Muscle layer of duodenum (tissue), 2 donors: ENCODE data around the gene SLC6A13.

Experiments used
- H3K27ac ChIP-seq: one replicate; pipeline ENCODE4 v1.7.0; 2013; ENCODE audit warnings: mild to moderate bottlenecking, low read length
- H3K27me3 ChIP-seq: one replicate; pipeline ENCODE4 v1.7.0; 2013; ENCODE audit warnings: low read depth, mild to moderate bottlenecking, control low read depth, low read length
- H3K36me3 ChIP-seq, 2 donors: one replicate each; pipeline ENCODE4 v1.7.0; 2013; ENCODE audit warnings: low read length in 2 of 2, control low read depth in 1 of 2, mild to moderate bottlenecking in 1 of 2; ENCODE audit not compliant: insufficient read depth in 2 of 2, control insufficient read depth in 1 of 2
- H3K4me1 ChIP-seq, 2 donors: one replicate each; pipeline ENCODE4 v1.7.0; 2013; ENCODE audit warnings: low read length in 2 of 2, mild to moderate bottlenecking in 2 of 2, control low read depth in 1 of 2, moderate library complexity in 1 of 2; ENCODE audit not compliant: insufficient read depth in 2 of 2, control insufficient read depth in 1 of 2
- H3K4me3 ChIP-seq, 2 donors: one replicate each; pipeline ENCODE4 v1.7.0; 2013; ENCODE audit warnings: low read length in 2 of 2, low read depth in 1 of 2, mild to moderate bottlenecking in 1 of 2
- H3K9me3 ChIP-seq, 2 donors: one replicate each; pipeline ENCODE4 v1.7.0; 2013; ENCODE audit warnings: low read length in 2 of 2, control low read depth in 1 of 2, mild to moderate bottlenecking in 1 of 2; ENCODE audit not compliant: control insufficient read depth in 1 of 2
- donor health status: healthy.

SLC6A13 gene

DNA sequence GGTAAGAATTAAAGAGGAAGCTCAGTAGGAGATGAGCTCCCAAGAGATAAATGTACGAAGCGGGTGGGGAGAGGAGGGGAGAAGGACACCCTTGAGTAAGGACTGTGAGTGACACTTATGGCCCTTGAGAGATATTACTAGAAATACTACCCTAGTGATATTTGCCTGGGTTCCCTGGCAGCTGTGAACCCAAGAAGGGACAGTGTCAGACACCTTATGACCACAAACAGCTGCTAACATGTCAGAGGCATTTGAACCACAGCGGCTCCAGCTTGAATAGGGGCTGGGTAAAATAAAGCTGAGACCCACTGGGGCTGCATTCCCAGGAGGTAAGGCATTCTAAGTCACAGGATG lies 29.0 kb downstream of the SLC6A13 start:
- no peaks in the 10 kb centered on the region for H3K4me1 ChIP-seq
- H3K27ac ChIP-seq = no peak overlapping the region
- H3K27me3 ChIP-seq = no peaks in the 10 kb centered on the region
- H3K36me3 ChIP-seq = no peaks in the 10 kb centered on the region
- H3K4me3 ChIP-seq = no peak overlapping the region
- H3K9me3 ChIP-seq = peaks cover 0 to 9% of the 10 kb centered on the region in 2 donors

DNA sequence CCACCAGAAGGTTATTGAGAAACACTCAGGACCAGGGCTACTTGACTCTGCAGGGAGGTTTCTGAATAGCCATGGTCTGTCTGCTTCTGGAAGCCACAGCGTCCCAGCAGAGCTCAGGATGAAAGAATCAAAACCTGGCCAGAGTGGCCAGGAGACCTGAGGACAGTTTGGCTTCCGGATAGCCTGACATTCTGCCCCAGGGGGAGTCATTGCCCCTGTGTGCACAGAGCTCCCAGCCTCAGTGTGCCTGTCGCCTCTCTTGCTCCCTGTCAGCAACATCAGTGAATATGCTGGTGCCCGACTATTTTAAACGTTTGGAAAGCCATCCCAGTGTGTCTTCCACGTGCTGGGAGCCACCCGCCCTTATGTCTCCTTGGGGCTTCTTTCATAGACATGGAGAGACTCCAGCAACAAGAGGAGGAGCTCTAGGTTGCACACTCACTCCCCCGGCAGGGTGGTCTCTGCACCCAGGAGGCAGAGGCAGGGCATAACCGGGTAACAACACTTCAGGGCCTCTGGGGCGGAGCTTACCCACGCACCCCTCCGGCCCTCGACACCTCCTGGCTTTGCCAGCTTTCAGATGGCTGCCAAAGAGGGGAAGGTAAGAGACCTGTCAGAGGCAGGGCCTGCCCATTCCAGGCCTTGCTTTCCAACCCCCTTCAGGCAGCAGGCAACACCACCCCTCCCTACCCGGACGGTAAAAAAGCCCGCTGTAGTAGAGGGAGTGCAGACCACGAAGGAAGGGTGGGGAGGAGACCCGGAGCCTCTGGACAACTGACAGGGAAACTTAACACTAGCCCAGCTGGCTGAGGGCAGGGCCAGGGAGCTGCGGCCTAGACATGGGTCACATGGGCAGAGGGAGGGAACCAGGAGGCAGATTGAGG lies 29.7 kb downstream of the SLC6A13 start:
- Histone ChIP-seq H3K36me3 (no peaks in the 10 kb centered on the region), H3K9me3 (peaks cover 0 to 9% of the 10 kb centered on the region in 2 donors), H3K27ac (no peak overlapping the region), H3K4me3 (no peak overlapping the region), H3K27me3 (no peaks in the 10 kb centered on the region), H3K4me1 (no peaks in the 10 kb centered on the region)

DNA sequence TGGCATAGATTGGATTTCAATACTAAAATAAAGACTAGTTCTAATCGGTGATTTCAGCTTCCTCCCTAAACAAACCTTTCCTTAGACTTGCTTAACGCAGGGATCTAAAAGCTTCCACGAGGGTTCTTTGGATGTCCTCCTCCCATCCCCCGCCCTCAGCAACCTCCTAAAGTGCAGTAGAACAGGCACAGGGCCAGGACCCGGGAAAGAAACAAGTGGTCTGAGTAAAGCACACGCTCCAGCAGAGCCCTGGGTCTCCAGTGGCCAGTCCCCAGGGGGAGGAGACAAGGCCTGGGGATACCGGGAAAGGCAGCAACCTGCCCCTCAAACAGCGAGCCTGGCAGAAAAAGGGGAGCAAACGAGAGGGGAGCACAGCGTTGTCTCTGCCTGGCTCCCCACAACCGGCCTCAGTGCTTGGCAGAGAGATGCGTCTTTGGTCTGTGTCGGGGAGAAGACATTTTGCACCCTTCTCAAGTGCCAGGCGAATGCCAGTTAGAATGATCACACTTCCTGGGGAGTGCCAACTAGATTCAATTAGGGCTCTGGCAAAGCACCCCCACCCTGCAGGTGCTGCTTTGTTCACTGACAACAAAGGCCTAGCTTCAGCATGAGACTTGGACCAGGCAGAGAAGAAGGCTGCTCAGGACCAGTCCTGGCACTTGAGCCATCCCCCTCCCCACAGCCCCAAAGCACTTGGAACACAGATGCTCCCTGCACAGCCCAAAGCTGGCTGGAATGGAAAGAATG lies 31.5 kb downstream of the SLC6A13 start:
- H3K4me1 ChIP-seq = no peaks in the 10 kb centered on the region
- H3K27ac ChIP-seq = no peak overlapping the region
- H3K9me3 ChIP-seq = peaks cover 0 to 3% of the 10 kb centered on the region in 2 donors
- H3K36me3 ChIP-seq = no peaks in the 10 kb centered on the region
- no peaks in the 10 kb centered on the region for H3K27me3 ChIP-seq
- no peak overlapping the region for H3K4me3 ChIP-seq

DNA sequence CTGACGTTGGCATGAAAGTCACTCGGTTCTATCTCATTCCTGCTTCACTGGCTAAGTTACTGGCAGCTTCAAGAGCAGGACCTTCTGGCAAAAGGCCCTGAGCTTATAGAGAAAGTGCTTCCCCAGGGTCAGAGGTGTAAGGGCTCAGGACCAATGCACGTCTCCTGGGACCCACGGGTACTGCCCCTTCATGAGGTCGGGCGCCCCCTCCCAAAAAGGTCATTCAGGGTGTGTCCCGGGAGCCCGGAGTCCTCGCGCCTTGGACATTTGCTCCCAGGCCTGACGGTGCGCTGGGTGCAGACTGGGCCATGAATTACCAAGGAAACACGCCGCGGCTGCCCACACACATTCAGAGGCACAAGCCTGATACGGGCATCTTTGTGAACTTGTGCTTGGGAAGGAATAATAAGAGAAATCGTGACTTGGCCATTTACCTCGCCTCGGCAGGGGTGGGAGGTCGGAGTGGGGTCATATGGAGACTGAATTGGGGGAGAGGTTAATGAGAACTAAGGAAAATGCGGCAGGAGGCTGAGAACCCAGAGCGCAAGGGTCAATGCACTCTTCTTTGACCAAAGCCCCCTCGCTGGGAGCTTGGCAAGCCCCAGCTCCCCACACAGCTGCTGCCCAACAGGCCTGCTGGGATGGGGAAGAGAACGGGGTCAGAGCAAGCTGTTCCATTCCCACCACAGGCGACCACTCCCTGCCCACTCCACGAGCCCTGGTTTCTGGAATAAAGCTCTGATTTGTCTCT lies 33.0 kb downstream of the SLC6A13 start:
- Histone ChIP-seq H3K27ac (no peak overlapping the region), H3K9me3 (no peaks in the 10 kb centered on the region), H3K4me3 (no peak overlapping the region), H3K4me1 (no peaks in the 10 kb centered on the region), H3K27me3 (no peaks in the 10 kb centered on the region), H3K36me3 (no peaks in the 10 kb centered on the region)

DNA sequence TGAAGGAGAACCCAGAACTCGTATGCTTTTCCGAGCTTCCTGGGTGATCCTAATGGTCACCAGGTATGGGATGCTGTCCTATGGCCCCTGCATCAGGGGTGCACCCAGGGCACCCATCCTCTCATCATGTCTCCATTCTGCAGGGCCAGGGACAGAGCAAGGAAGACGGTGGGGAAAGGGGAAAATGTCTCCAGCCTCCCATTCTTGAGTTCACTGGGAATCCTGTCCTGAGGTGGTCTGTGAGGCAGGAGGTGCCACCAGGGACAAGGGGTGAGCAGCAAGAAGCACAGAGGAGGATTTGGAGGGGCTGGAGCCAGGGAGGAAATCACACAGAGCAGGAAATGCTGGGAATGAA lies 33.8 kb downstream of the SLC6A13 start:
- Histone ChIP-seq H3K4me3 (no peak overlapping the region), H3K36me3 (no peaks in the 10 kb centered on the region), H3K27ac (no peak overlapping the region), H3K9me3 (no peaks in the 10 kb centered on the region), H3K27me3 (no peaks in the 10 kb centered on the region), H3K4me1 (no peaks in the 10 kb centered on the region)

DNA sequence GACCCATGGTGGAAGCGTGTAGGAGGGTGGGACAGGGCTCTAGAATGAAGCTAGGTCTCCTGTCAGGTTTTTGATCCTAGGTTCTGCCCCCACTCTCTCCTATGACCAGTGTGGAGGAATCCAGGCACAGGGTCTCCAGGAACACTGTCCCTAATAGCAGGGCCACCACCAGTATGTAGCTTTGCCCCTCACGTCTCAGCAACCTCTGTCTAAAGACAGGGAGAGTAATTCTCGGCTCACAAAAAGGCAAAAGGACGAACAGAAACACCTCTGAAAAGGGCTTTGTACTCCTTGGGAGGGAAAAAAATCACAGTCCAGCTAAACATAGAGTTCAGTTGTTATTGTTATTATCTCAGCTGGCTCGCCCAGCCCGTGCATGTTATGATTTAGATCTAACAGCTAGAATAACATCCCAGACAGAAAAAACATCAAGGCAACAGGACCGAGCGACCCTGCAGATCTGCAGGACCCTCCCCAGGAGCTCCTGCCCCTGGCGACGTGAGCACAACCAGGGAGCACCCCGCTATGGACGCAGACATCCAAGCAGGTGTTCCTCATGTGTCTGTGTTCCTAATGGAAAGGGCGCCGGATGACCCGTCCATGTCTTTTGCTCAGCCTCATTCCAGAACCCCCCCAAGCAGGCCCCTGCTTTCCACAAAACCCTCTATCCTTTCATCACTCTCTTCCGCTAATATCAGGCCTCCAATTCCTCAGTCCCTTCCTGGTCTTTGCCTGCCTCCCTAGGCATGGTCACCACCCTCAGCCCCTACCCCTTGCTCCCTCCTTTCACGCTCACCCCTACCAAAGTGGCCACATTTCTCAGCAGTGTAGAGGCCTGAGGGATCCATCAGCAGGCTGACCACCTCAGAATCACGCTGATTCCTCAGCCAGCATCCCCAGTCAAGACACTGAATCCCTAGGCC lies 34.5 kb downstream of the SLC6A13 start:
- H3K4me3 ChIP-seq = no peak overlapping the region
- H3K27me3 ChIP-seq = no peaks in the 10 kb centered on the region
- H3K27ac ChIP-seq = no peak overlapping the region
- H3K36me3 ChIP-seq = no peaks in the 10 kb centered on the region
- H3K4me1 ChIP-seq = no peaks in the 10 kb centered on the region
- H3K9me3 ChIP-seq = no peaks in the 10 kb centered on the region

DNA sequence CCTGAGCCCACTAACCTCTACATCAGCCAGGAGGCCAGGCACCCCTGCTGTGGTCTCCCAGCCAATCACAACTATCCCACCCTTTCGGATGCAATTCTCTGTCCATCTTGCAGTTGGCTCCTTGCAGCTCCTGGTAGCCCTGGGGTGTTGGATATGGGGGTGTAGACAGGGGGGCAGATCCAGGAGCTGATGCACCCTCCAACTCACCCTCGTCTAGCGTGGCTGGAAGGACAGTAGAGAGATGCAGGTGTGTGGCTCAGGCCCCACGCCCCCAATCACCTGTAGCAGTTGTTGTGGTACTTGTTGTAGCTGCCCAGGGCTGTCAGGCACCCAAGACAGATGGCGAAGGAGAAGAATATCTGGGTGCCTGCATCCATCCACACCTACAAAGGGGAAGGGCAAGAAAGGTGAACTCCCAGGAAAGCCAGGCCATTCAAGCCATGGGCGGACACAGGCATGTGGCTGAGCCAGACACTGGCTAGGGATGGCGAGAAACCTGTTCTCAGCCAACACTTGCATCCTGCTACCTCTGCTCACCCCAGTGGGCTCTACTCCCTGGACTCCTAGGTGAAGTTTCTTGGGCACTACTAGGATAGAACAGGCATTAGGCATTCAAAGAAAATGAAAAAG lies 35.2 kb downstream of the SLC6A13 start:
- Histone ChIP-seq H3K27me3 (no peaks in the 10 kb centered on the region), H3K36me3 (no peaks in the 10 kb centered on the region), H3K4me1 (no peaks in the 10 kb centered on the region), H3K9me3 (no peaks in the 10 kb centered on the region), H3K4me3 (no peak overlapping the region), H3K27ac (no peak overlapping the region)

DNA sequence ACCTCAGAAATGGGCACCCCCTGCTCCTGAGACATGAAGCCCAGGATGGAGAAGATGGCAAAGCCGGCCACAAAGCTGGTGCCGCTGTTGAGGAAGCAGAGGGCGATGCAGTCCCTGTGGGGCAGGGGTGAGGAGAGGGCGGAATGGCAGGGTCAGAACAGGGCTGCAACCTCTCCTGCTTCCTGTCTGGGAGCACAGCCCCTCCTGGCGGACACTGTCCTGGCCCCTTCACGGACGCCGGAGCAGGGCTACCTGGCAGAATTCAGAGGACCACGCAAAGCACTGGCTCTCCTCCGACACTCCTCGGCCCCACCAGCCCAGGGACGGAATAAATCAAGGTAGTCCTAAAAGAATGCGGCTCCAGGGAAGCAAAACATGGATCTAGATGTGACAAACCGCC lies 36.2 kb downstream of the SLC6A13 start:
- Histone ChIP-seq H3K4me1 (no peaks in the 10 kb centered on the region), H3K27ac (no peak overlapping the region), H3K9me3 (no peaks in the 10 kb centered on the region), H3K27me3 (no peaks in the 10 kb centered on the region), H3K4me3 (no peak overlapping the region), H3K36me3 (no peaks in the 10 kb centered on the region)

DNA sequence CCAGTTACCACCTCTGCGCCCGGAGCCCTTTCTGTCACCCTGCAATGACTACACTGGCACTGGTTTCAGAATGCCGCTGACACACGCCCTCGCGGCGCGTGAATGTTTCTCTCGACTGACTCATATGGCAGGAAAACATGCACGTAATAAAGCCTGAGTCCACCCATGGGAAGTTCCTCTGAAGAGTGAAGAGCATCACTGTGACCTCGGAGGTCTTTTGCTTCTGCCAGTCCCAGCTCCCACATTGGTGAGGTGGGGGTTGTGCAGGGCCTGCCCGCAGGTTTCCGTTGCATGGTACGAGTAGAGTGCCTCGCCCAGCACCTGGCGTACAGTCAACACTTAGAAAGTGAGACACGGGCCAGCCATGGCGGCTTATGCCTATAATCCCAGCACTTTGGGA lies 37.6 kb downstream of the SLC6A13 start:
- no peak overlapping the region for H3K27ac ChIP-seq
- no peaks in the 10 kb centered on the region for H3K27me3 ChIP-seq
- H3K4me1 ChIP-seq = no peaks in the 10 kb centered on the region
- H3K36me3 ChIP-seq = no peaks in the 10 kb centered on the region
- H3K4me3 ChIP-seq = no peak overlapping the region
- no peaks in the 10 kb centered on the region for H3K9me3 ChIP-seq

DNA sequence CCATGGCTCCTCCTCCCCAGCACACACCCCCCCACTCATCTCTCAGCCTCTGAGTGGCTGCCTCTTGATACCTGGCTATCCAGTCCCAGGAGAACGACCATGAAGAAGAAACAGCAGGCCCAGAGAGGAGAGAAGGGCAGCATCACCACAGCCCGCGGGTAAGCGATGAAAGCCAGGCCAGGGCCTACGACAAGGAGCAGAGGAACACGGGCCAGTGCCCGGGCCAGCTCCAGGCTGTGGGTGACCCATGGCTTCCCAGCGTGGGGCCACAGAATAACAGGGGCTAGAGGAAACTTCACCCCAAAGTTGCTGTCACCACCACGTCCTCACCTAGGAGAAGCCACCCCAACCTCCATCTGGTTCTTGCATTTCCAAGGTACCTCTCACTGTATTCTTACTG lies 38.3 kb downstream of the SLC6A13 start:
- Histone ChIP-seq H3K36me3 (no peaks in the 10 kb centered on the region), H3K27me3 (no peaks in the 10 kb centered on the region), H3K27ac (no peak overlapping the region), H3K4me1 (no peaks in the 10 kb centered on the region), H3K9me3 (no peaks in the 10 kb centered on the region), H3K4me3 (no peak overlapping the region)
